Activated CD4-positive, alpha-beta T cell treated with anti-CD3 and anti-CD28 coated beads, Interleukin-2, amount 50 U/mL, for 1 hour (primary cell): ENCODE measurements around the gene MOSMO.

Experiments
- DNase-seq: peaks from one replicate; pipeline ENCODE4 v3.0.0-alpha.2; 2020

MOSMO gene

GRCh38 chr16:22053921-22054341, 46.0 kb downstream of the MOSMO start:
- no peak for DNase-seq

DNA sequence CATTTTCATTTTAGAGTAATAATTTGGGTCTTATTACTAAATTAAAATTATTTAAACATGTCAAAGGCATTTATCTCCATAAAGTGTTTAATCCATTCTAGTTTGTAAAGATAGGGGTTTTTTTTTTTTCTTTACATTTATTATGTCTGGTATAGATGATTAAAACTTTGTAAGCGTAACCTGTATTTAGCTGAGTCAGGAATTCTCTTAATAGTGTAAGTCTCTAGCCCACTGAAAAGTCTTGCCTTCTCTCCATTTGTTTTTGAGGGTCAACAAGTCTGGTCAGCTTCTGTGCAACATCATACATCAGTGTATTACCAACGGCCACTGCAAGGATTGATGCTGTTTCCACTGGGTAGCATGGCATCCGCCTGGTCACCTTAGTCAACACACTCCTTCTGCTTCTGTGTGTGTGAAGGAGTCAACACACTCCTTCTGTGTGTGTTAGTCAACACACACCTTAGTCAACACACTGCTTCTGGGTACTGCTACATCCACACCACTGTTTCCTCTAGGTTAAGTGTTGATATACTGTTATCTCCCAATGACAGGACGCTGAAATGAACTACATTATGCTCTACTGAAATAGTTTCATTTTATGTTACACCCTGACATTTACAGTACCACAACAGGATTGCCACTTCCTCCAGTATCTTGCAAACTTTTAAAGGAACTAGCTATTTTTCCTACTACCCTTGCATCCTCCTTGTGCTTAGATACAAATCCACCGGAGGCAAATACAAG, 47.1 kb downstream of the MOSMO start:
- DNase-seq = no peak

- no peak for DNase-seq
Measured at GRCh38 chr16:22055881-22056280, 48.0 kb downstream of the MOSMO start.

DNA sequence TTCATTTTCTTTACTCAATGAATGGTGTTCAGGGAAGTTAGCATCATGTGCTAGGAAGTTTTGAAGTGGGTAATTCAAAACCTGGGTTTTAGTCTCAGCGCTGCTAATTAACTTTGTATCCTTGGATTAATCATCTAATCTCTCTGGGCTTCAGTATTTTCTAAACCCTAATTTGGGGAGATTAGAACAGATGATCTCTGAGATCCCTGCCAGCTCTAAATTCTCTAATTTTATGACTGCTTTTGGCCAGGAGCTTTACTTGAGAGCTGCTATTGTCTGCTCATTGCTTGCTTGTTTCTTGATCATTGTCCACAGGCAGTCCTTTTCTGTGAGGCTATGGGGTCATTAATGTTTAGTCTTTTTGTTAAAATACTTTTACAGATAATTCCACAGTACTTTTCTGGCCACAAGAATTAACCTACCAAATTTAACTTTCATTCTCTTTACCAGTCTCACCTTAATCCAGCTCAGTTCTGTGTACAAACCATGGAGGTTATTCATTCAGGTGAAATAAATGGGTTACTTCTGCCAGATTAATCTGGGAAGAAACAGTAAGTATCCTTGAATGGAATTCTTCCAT, 56.1 kb downstream of the MOSMO start:
- no peak for DNase-seq

DNA sequence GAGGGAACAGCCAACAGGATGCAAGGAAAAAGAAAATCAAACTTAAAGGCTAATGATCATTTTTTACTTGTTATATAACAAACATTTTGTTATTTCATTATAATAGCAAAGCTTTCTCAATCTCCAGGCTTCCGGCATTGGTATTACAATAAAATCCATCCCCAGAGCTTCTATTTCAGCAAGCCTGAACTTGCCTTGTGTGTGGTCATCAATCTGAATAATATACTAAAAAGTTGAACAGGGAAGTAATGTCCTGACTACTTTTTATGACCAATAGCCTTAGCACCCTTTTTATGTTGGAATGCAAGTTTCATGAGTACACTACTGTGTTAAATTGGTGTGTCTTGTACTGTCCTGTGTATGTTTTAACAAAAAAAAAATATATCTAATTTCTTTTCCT, 57.3 kb downstream of the MOSMO start:
- no peak for DNase-seq

- DNase-seq = no peak
Measured at GRCh38 chr16:22070361-22071330, 62.7 kb downstream of the MOSMO start.

DNA sequence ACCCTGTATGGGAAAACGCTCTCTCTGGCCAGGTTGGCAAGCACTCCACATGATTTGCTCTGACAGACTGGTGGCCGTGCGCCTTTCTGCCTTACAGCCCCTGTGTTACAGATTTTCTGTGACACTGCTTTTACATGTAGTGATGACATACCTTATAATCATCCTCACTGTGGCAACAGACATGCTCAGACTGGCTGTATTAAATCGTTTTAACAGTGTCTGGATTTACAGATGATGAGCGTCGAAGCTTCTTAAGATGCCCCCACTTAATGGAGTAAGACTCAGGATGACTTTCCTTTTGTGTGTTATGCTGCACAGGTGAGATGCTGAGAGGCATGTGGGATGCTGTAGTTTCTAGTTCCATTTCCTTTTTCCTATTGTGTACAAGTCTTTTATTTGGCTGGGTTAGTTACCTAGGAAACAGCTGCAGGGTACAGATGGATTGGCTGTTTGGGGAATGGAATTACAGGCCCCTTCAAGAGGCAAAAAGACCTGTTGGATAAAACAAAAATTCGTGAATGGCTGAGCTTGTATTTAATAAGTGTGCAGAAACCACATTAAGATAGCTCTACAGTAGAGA, 63.5 kb downstream of the MOSMO start:
- DNase-seq = no peak

- no peak for DNase-seq
Measured at GRCh38 chr16:22073350-22073749, 65.4 kb downstream of the MOSMO start.

GRCh38 chr16:22075043-22075757, 67.3 kb downstream of the MOSMO start:
- DNase-seq = no peak

DNA sequence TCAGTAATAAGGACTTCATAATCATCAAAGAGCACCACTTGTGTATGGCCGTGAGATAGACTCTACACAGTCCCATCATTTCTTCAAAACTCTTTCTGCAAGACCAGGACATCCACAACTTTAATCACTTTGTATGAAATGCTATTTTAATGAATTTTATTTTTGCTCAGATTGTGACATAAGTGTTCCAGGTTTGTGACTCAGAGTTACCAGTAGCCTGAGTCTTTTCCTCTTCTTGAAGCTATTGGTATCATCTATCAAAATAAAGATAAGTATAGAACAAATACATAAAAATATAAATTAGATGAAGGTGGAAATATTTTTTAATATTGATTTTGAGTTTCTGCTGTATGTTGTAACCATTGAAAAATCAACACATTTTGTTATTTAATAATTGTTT, 67.9 kb downstream of the MOSMO start:
- DNase-seq = no peak

DNA sequence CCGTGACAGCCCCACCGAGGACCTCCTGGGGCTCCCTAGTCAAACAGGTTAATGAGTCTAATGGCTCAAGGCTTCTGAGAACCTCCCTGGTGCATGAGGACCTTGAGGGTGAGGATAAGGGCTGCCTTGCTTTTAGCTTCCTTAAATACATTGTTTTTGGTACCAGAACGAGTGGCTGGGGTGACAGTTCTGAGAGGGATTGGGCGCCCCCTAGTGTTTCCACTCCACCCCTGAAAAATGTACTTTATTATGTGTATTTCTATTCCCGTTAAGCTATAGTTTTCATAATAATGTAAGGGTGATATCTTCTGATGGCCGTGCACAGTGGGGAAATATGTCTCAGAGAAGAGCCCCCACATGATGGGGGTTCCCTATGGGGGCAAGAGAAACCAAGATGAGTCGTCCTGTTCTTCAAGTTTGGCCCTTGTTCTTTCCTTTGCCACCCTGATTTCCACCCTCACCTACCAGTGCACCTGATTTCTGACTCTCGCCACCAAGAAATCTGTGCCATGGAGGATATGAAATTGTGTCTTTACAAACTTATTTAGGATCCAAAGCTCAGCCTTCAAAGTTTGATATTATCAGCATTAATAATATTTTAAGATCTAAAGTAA, 69.9 kb downstream of the MOSMO start:
- DNase-seq = peak; percentile 77

DNA sequence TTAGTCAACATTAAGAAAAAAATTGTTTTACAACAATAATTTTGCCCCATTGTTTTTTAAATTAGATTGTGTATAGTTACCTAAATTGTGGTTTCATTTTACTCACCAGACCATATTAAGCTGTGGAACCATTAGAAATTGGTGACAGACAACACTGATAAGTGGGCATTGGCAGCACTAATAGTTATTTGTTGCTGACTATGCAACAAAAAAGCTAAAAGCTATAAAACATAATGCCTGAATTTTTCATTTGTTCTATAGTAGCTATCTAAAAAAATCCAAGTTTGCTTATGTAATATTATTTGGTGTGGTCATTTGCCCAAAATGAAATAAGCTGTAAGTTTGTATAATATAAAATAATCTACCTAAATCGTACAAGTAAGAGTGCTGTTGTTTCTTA, 70.7 kb downstream of the MOSMO start:
- DNase-seq = no peak

GRCh38 chr16:22081050-22081449, 73.1 kb downstream of the MOSMO start:
- no peak for DNase-seq

- no peak for DNase-seq
Measured at GRCh38 chr16:22086440-22086839, 78.5 kb downstream of the MOSMO start.

GRCh38 chr16:22088642-22089041, 80.7 kb downstream of the MOSMO start:
- DNase-seq = no peak

DNA sequence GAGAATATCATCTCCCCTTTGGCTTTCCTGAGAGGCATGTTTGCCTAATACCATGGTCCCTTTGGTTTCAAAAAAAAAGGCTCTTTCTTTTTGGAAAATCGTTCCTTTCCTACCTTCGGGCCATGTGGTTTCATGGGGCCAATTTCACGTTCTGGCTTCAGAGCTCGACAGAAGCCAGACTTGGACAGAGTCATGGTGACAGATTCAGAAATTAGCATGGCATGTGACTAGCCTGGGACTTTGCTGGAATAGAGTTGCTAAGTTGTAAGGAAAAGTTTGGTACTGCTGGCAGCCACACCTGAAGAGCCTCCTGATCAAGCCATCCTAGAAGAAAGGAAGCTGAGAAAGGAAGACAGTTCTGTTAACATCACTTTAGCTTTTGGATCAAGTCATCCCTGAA, 82.0 kb downstream of the MOSMO start:
- no peak for DNase-seq

DNA sequence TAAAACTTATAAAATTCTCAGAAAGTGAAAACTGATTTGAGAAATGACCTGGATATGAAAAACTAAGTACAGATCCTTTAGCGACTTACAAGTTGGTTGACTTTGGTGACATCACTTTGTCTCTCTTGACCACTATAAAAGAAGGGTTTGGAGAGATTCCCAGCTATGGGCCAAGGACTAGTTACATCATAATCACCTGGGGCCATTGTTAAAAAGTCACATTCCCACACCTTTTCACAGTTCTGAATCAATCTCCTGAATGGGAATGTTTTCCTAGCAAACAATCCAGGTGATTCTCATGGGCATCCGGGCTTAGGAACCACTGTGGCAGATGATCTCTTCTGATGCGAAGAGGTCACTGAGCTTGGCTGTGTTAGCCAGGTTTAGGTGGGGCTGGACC, 83.8 kb downstream of the MOSMO start:
- no peak for DNase-seq

- DNase-seq = no peak
Measured at GRCh38 chr16:22092143-22092933, 84.4 kb downstream of the MOSMO start, which contains the start of gene VWA3A. Gene VWA3A, plus strand, starts transcription at chr16:22092541. Its CDS starts 97 bp downstream, at chr16:22092638.

GRCh38 chr16:22093331-22093730, 85.4 kb downstream of the MOSMO start:
- no peak for DNase-seq

- no peak for DNase-seq
Measured at GRCh38 chr16:22093996-22094395, 86.1 kb downstream of the MOSMO start.
